ENCODE results near the gene GLYATL1B. TPM values are rescaled to one million over a fixed set of nuclear protein-coding genes. Genes with fewer than 3 reads are reported as not detected.
"Not testable (repeated sequence)": the region's sequence is repeated elsewhere in the genome, so short reads cannot be mapped to it uniquely, and the experiment has no call there.

The GLYATL1B gene
- total and polyA plus RNA-seq, 2 of the 4 experiments (the other 2 are of a cell fraction): not detected

DNA sequence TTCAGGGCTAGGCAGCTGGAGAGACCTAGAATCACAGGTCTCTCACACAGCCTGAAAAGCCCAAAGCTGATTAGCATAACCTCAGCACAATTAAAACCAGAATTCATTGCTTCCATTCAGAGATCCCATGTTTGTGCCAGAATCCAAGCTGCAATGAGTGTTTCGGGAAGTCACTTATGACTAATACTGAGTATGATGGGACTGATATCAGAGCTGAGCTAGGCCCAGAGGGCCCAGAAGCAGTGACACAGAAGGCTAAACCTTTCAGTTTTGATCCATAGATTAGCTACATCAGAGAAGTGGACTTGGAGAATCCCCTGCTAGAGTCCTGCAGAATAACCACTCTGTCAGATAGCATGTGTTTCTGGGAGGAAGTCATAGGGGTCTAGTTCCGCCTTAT lies 5.7 kb upstream of the GLYATL1B start:
- dilution Hi-C loops (cut with HindIII; ENCODE audit: low sequenced_read_pairs, unreplicated experiment); ATAC-seq (ENCODE audit: low read depth): not testable (repeated sequence)

GRCh38 chr11:59081430-59082020 lies 4.6 kb upstream of the GLYATL1B start:
- H3K14ac ChIP-seq (replicated peaks; ENCODE audit: low read depth, low read length); ATAC-seq (ENCODE audit: low read depth); DNase-seq; H2AK5ac ChIP-seq (ENCODE audit: low read depth, low read length); H2AK9ac ChIP-seq (replicated peaks; ENCODE audit: low read depth, low read length, poor library complexity); H3K9ac ChIP-seq (ENCODE audit: low read depth, low read length); H2BK5ac ChIP-seq (ENCODE audit: low read depth, low read length, poor library complexity, severe bottlenecking); BruUV-seq (replicated peaks); H3K4me2 ChIP-seq (ENCODE audit: low read depth, low read length); H3K79me1 ChIP-seq (ENCODE audit: low read depth in 1 of 2, low read length in 2 of 2); H3K4me3 ChIP-seq (ENCODE audit: insufficient read depth, low read depth, low read length); H2BK120ac ChIP-seq (ENCODE audit: low read depth, low read length); H4K5ac ChIP-seq (ENCODE audit: low read depth, low read length); H3K4ac ChIP-seq (ENCODE audit: low read depth, low read length); H2AFZ ChIP-seq (replicated peaks; ENCODE audit: low read length, poor library complexity); H4K8ac ChIP-seq (ENCODE audit: low read depth in 2 of 2, low read length in 2 of 2); H3K9me1 ChIP-seq (ENCODE audit: insufficient read depth, low read length); H3K27me3 ChIP-seq (ENCODE audit: control insufficient read depth, insufficient read depth, low read length); H2BK20ac ChIP-seq (ENCODE audit: low read depth, low read length); CTCF ChIA-PET; H2BK15ac ChIP-seq (ENCODE audit: low read depth, low read length); H3K9me3 ChIP-seq (ENCODE audit: control insufficient read depth, insufficient read depth, low read length); H4K91ac ChIP-seq (ENCODE audit: insufficient read depth, low read depth, low read length); H3K56ac ChIP-seq (ENCODE audit: extremely low read depth, insufficient read depth, low read length); in situ Hi-C loops (cut with MboI; ENCODE audit: low sequenced_read_pairs); dilution Hi-C loops (cut with HindIII; ENCODE audit: low sequenced_read_pairs, unreplicated experiment); intact Hi-C loops (cut with micrococcal nuclease); H3K4me1 ChIP-seq (ENCODE audit: control insufficient read depth, insufficient read depth, low read length); POLR2A ChIA-PET (ENCODE audit: unreplicated experiment); H3K36me3 ChIP-seq (ENCODE audit: control insufficient read depth, insufficient read depth, low read length); H4K20me1 ChIP-seq (ENCODE audit: insufficient read depth, low read length); H3K18ac ChIP-seq (ENCODE audit: low read depth, low read length); H3K23ac ChIP-seq (ENCODE audit: low read depth, low read length); H3K27ac ChIP-seq (ENCODE audit: insufficient read depth, low read length): not testable (repeated sequence)
- no CpG with 5 or more reads among the region's 4 CpGs for WGBS, 2 experiments (ENCODE audit: extremely low coverage in 2 of 2, insufficient read length in 1 of 2)

More for the DNA sequence above, 5.7 kb upstream of the GLYATL1B start:
- H2BK20ac ChIP-seq (ENCODE audit: low read depth, low read length); H2BK15ac ChIP-seq (ENCODE audit: low read depth, low read length); H4K20me1 ChIP-seq (ENCODE audit: insufficient read depth, low read length); H3K9me3 ChIP-seq (ENCODE audit: control insufficient read depth, insufficient read depth, low read length); H2AK5ac ChIP-seq (ENCODE audit: low read depth, low read length); BruUV-seq (replicated peaks); H2BK120ac ChIP-seq (ENCODE audit: low read depth, low read length); H3K18ac ChIP-seq (ENCODE audit: low read depth, low read length); H4K5ac ChIP-seq (ENCODE audit: low read depth, low read length); H3K56ac ChIP-seq (ENCODE audit: extremely low read depth, insufficient read depth, low read length); H3K4me2 ChIP-seq (ENCODE audit: low read depth, low read length); H3K27ac ChIP-seq (ENCODE audit: insufficient read depth, low read length); H4K91ac ChIP-seq (ENCODE audit: insufficient read depth, low read depth, low read length); H4K8ac ChIP-seq (ENCODE audit: low read depth in 2 of 2, low read length in 2 of 2); H2BK5ac ChIP-seq (ENCODE audit: low read depth, low read length, poor library complexity, severe bottlenecking); H3K4ac ChIP-seq (ENCODE audit: low read depth, low read length); H3K4me1 ChIP-seq (ENCODE audit: control insufficient read depth, insufficient read depth, low read length); in situ Hi-C loops (cut with MboI; ENCODE audit: low sequenced_read_pairs); H3K9me1 ChIP-seq (ENCODE audit: insufficient read depth, low read length); H3K79me1 ChIP-seq (ENCODE audit: low read depth in 1 of 2, low read length in 2 of 2); H3K23ac ChIP-seq (ENCODE audit: low read depth, low read length); H3K4me3 ChIP-seq (ENCODE audit: insufficient read depth, low read depth, low read length); intact Hi-C loops (cut with micrococcal nuclease); CTCF ChIA-PET; H2AK9ac ChIP-seq (replicated peaks; ENCODE audit: low read depth, low read length, poor library complexity); H3K27me3 ChIP-seq (ENCODE audit: control insufficient read depth, insufficient read depth, low read length); H3K9ac ChIP-seq (ENCODE audit: low read depth, low read length); H3K14ac ChIP-seq (replicated peaks; ENCODE audit: low read depth, low read length); DNase-seq; POLR2A ChIA-PET (ENCODE audit: unreplicated experiment); H2AFZ ChIP-seq (replicated peaks; ENCODE audit: low read length, poor library complexity); H3K36me3 ChIP-seq (ENCODE audit: control insufficient read depth, insufficient read depth, low read length): not testable (repeated sequence)
- no CpG with 5 or more reads among the region's 2 CpGs for WGBS, 2 experiments (ENCODE audit: extremely low coverage in 2 of 2, insufficient read length in 1 of 2)

Data from IMR-90 (cell line).